Myocyte (in vitro differentiated cells): Measurements from ENCODE around the gene TMEM62. TPM values are rescaled to one million over a fixed set of nuclear protein-coding genes. Genes with fewer than 3 reads are reported as not detected.

Source experiments
- DNase-seq: peaks from one replicate; pipeline ENCODE4 v3.0.0-alpha.2; 2012; ENCODE audit warnings: low read depth
- total RNA-seq: library from RNA; depleted of rRNA; stranded (reverse); fragments of >200 nt; gene quantifications from 2 replicates; pipeline ENCODE4 v1.2.3, GENCODE V29; 2014

Gene TMEM62
- total RNA-seq, 1 donor from 2014 or later: 13.1 TPM

GRCh38 chr15:43226436-43227305, 93.3 kb downstream of the TMEM62 start:
- no peak for DNase-seq

- no peak for DNase-seq
These were observed 96.6 kb downstream of the TMEM62 start for GRCh38 chr15:43229977-43230376.

- DNase-seq: no peak
These were observed 97.3 kb downstream of the TMEM62 start for GRCh38 chr15:43230640-43231115.

- no peak for DNase-seq
These were observed 99.0 kb downstream of the TMEM62 start for GRCh38 chr15:43232289-43232874.

Other genes starting within 250 kb of the TMEM62 start
- gene TTBK2, start 212.8 kb upstream of the TMEM62 start, total RNA-seq: 10.4 and 14.6 TPM in 2 replicates
- 37.6 and 40.0 TPM in 2 replicates for gene UBR1, start 27.5 kb upstream of the TMEM62 start, total RNA-seq
- 97.6 and 109 TPM in 2 replicates for gene CCNDBP1, start 51.8 kb downstream of the TMEM62 start, total RNA-seq
- gene EPB42, start 87.4 kb downstream of the TMEM62 start, total RNA-seq: not detected in 2 replicates
- 0.21 TPM in 1 of 2 replicates, not detected in the other for gene TGM5, start 133.3 kb downstream of the TMEM62 start, total RNA-seq
- not detected in 2 replicates for gene TGM7, start 168.7 kb downstream of the TMEM62 start, total RNA-seq
- 4.5 and 7.1 TPM in 2 replicates for gene LCMT2, start 197.0 kb downstream of the TMEM62 start, total RNA-seq
- gene ZSCAN29, start 237.5 kb downstream of the TMEM62 start, total RNA-seq: 22.7 and 26.2 TPM in 2 replicates
- 8.2 and 11.7 TPM in 2 replicates for gene TUBGCP4, start 237.5 kb downstream of the TMEM62 start, total RNA-seq